GM12875 (cell line): ENCODE results near the gene PRDX1.
A peak's percentile ranks its signal among the peaks of the same experiment; 100 is the strongest.

Source experiments
- H3K4me3 ChIP-seq: one replicate; pipeline ENCODE4 v1.5.1; 2011; ENCODE audit warnings: low read depth, low read length, control low read depth
- CTCF ChIP-seq: IDR thresholded peaks from 2 replicates; pipeline ENCODE4 v1.5.1; 2011; ENCODE audit warnings: low read depth, mild to moderate bottlenecking, control low read depth, inconsistent platforms, low read length, moderate library complexity, borderline replicate concordance; ENCODE audit not compliant: insufficient read depth

The PRDX1 gene

GRCh38 chr1:45566722-45567121 is 45.0 kb upstream of the PRDX1 start:
- no peak overlapping the region for H3K4me3 ChIP-seq
- TF ChIP-seq CTCF: no peak

GRCh38 chr1:45563843-45564242 is 42.2 kb upstream of the PRDX1 start:
- no peak overlapping the region for H3K4me3 ChIP-seq
- no peak for TF ChIP-seq CTCF

- H3K4me3 ChIP-seq: no peak overlapping the region
- no peak for TF ChIP-seq CTCF
Observed at GRCh38 chr1:45557422-45557944, 35.8 kb upstream of the PRDX1 start.

GRCh38 chr1:45554198-45554597 is 32.5 kb upstream of the PRDX1 start:
- no peak overlapping the region for H3K4me3 ChIP-seq
- TF ChIP-seq CTCF: no peak

- peak overlapping the region; percentile 68 for H3K4me3 ChIP-seq
- TF ChIP-seq CTCF: no peak
Observed at GRCh38 chr1:45552331-45552730, 30.6 kb upstream of the PRDX1 start.

- no peak for TF ChIP-seq CTCF
Observed at GRCh38 chr1:45551684-45552083, 30.0 kb upstream of the PRDX1 start.

GRCh38 chr1:45550401-45551351 is 29.0 kb upstream of the PRDX1 start, which contains the start of gene AKR1A1:
Gene AKR1A1, plus strand, starts transcription at chr1:45550826. Its CDS starts 10,969 bp downstream, at chr1:45561795.
- no peak for TF ChIP-seq CTCF
- H3K4me3 ChIP-seq: peak within 1 kb of the TSS; percentile 68

More at GRCh38 chr1:45551684-45552083, 30.0 kb upstream of the PRDX1 start:
- H3K4me3 ChIP-seq: peak overlapping the region; percentile 68
